SKM-1 (cell line): ENCODE measurements around the gene SMARCAL1.

Experiments
- DNase-seq: peaks from one replicate; lab custom pipeline; 2025; ENCODE audit not compliant: unreplicated experiment; lab: John Stamatoyannopoulos, UW

The SMARCAL1 gene

DNA sequence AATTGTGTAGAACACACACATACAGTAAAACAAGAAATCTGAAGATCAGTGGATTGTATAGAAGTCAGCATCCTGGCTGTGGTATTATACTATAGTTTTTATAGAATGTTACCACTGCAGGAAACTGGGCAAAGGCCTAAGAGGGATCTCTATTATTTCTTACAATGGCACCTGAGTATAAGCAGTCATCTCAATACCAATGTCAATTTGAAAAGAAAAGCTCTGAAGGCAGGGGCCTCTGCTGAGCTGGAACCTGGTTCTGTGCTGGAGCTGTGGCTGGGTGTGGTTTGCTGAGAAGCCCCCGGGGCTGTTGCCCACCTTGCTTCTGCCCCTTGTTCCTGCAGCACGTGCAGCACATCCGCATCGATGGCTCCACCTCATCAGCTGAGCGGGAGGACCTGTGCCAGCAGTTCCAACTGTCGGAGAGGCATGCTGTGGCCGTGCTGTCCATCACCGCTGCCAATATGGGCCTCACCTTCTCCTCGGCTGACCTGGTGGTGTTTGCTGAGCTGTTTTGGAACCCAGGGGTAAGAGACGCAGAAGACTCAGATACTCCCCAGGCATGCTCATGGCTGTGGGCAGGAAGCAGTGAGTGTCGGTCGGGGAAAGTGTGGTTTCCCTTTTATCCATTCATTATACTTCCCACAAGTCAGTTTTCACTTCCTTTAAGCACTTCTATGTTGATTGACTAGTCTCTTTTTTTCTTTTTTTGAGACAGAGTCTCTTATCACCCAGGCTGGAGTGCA is 62.8 kb downstream of the SMARCAL1 start:
- DNase-seq = peak; percentile 30

DNA sequence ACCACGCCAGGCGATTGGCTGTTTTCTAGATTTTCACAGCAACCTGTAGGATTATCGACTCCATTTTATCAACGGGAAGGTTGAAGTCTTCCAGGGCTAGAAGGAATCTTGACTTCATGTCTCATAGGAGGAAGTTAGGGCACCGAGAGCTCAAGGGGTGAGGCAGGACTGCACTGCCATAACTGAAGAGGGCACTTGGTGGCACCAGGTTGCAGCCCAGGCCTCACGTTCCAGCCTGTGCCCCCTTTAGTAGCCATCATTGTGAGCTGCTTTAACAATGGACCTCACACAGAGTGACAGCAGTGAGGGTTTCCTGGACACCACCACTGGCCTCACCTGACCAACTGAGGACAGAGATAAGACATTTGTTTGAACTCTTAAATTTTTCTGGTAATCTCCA is 63.5 kb downstream of the SMARCAL1 start:
- DNase-seq = no peak

DNA sequence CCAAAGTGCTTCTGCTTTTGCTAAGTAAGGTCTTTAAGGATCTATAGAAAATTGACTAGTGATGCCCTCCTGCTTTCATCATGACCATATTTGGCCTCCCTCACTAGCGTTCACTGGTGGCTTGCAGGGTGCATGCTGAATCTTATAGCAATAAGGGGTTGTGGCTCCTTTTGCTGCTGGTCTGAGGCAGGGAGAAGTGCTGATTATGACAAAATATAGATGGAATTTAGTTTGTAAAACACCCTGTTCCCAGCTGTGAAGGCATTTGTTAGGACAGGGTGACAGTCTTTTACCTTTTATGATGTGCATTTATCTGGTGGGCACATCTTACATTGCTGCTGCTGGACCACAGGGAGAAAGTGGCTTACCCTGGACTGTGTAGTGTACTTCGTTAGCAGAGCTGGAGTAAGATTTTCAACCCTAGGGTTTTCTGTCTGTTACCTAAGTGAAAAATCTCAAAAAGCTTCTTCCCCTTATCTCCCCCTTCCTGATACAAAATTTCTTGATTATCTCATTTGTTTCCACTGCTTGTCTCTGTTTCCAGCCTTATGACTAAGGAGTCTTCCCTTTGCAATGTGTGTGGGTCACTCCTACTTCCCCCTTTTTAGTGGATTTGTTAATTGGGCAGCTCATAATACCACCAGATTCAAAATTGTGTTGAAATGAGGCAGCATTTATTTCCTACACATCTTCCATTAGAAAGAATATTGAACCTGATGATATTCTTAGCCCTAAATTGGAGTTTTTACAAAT is 65.2 kb downstream of the SMARCAL1 start:
- DNase-seq = no peak

DNA sequence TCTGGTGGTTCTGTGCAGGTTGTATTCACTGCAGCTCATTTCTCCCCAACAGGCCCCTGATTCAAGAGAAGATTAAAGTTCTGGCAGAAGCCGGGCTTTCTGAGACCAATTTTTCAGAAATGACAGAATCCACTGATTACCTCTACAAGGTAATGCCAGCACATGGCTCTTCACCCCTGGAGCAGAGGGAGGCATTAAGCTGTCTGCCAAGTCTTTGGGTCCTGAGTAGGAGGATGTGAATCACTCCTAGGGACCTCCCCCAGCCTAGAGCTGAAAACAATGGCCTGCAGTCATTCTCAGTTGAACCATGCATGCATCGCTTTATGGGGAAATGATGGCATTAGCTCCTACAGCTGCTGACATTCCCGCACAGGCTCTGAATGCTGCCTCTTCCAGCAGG is 65.9 kb downstream of the SMARCAL1 start:
- no peak for DNase-seq

DNA sequence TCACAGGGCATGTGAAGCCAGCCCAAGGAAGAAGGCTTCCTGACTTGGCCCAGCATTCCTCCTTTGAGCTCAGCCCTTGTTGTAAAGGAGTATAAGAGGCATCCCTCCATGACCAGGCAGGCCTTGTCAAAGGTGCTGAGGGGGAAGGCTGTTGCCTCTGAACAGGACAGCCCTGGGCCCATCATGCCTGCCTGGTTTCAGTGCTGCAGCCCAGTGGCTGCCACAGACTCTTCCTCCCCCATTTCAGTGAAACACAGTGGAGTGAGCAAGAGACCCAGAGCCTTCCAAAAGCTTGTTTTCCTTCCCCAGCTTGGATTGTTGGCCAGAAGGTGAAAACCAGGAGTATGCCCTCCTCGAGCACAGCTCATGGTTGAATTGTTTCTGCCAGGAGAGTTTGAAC is 66.5 kb downstream of the SMARCAL1 start:
- DNase-seq = no peak

DNA sequence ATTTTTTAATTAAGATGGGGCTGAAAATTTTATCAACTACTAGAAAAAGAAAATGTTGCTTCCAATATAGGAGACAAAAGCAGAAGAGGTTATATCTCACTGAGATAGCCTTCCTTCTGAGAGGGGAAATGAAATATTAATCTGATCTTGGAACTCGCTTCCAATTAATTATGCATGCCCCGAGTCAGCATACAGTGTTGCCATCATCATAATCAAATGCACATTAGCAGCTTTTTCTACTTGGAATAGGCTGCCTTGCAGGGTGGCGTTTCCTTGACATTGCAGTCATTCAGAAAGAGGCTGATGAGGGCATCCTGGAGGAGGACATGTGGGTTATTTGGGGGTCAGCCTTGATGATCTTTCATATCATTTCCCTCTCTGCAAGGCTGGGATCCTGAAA is 67.9 kb downstream of the SMARCAL1 start:
- DNase-seq = no peak

DNA sequence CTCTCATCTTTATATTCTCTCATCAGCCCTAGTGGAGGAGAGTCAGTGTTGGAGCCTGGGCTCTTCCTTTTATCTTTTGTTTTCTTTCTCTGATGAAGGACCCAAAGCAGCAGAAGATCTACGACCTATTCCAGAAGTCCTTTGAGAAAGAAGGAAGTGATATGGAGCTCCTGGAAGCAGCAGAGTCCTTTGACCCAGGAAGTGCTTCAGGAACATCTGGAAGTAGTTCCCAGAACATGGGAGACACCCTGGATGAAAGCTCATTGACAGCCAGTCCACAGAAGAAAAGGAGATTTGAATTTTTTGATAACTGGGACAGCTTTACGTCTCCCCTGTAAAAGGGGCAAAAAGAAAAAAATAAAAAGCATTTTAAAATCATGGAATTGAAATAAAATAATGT is 70.4 kb downstream of the SMARCAL1 start:
- DNase-seq = no peak

DNA sequence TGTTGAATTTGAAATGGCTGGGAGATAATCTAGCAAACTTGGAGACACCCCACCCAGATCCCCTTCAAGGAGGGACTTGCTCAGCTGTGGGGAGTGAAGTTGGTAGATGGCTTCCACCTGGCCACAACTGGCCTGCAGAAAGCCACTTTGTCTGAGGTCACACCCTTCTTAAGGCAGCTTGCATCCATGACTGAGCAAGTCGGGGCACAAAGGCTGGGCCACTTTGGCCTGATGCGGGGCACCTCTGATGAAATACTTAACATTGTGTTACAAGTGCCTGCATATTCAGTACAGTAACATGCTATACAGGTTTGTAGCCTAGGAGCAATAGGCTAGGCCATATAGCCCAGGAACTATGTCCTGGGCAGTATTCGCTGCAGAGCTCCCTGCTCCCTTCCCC is 73.0 kb downstream of the SMARCAL1 start:
- DNase-seq = no peak

DNA sequence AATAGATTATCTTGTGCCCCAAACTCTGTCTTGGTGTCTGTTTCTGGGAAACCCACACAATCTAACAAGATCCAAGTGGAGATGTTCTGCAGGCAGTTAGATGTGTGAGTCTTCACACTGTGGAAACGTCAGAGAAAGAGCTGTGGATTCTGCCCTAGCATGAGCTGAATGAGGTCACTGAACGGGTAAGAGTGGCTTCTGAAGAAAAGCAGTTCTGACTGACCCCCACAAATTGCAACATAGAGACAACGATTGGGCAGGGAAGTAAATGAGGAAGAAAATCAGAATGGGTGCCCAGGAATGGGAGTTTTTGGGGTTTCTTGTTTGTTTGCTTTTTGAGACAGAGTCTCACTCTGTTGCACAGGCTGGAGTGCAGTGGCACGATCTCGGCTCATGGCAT is 73.5 kb downstream of the SMARCAL1 start:
- peak; percentile 87 for DNase-seq

DNA sequence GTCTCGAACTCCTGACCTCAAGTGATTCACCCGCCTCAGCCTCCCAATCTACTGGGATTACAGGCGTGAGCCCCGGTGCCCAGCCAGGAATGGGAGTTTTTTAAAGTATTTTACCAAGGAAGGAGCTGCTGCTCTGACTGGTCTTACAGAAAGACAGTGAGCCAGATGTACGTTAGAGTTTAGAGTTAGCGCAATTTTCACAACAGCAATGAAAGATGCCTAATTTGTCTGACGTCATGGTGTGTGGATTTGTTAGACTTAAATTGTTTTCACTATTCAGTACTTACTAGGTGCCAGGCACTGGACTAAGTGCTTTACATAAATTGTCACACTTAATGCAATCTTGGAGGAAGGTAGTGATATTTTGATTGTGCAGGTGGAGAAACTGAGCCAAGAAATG is 74.0 kb downstream of the SMARCAL1 start:
- DNase-seq = no peak

DNA sequence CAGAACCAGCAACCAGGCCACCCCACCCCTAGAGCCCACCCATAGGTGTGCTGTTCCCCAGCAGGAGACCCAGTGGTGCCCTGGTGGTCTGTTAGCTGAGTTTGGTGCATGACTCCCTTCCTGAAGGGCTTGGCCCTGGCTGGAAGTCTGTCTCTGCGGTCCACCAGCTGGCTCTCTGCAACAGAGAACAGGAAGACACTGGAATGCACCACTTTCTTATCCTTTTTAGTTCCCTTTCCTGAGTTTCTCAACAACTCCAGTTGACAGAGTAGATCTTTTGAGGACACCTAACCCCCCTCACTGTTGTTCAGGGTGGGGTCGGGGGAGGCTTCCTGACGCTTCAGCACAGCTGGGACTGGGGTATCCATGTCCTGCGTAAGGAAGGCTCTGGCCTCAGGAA is 74.4 kb downstream of the SMARCAL1 start:
- peak; percentile 39 for DNase-seq

DNA sequence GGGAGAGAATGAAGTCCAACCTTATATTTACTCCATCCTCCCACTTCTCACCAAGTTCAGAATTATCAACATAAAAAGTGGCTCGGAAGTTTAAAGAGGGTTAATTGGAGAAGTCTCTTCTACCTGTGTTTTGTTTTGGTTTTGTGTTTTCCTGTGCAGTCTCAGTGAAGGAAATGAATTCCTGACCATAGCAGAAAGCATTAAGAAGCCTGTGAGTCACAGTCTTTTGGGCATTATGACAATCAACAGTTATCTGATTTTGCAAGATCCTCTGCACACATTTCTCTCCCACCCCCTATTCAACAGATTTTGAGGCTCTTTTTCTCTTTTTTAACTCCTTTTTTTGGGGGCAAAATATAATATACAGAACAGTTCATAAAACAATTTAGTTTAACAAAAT is 77.8 kb downstream of the SMARCAL1 start:
- DNase-seq = no peak

DNA sequence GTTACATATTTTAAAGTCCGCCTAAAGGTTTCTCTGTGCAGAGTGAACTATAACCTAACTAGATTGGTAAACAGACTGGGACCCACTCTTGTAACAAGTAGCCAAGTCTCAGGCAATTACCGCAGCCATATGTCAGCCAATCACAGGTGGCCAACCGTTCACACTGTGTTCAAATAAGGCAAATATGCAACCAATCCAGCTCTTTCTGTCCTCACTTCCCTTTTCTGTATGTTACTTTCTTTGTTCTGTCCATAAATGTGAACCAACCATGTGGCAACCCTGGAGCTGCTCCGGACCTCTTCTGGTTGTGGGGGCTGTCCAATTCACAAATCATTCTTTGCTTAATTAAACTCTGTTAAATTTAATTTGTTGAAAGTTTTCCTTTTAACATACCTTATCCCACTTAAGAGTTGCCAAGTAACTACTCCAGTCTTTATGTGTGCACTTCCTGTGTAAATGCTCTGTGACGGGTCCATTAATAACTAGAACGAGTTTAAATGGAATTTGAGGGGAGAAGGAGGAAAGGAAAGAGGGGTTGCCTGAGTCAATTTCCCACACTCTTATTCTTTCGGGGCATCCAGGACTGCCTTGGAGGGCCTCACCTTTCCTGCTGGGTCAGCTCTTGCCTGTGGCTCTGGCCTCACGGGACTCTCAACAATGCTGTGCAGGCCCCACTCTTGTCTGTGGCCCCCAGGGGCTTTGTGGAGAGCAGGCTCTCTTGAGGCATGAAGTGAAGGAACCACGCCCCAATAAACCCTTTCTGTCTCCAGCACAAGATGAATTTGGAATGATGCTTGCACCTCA is 79.7 kb downstream of the SMARCAL1 start:
- no peak for DNase-seq

DNA sequence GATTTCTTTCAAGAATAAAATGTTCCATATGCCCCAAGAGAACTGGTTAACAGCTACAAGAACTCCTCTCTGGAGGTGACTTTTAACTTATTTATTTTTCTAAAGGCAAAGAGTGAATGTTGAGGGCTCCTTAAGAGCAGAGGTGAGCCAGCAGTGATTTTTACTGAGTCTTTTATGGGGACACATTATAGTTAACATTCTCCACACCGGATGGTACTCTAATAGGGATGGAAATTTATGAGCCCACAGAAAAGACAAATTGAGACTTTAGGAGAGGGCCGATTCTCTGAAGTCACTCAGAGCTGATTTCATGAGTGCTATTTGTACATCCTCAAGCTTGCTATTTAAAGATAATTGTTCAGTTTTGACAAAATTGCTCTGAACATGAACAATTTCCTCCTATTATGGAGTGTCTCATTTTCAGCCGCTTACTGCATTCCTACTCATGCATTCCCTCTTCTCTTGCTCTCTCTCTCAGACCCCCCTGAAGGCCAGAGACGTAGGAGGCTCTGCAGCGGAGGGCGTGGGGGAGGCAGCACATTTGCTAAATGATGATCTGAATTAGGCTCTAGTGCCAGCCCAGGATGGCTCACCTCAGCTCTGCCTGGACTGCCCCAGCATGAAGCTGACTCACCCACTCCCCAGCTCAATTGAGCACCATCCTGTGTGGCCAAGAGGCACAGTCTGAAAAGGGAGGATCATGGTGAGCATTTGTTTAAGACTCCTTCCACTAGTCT is 80.5 kb downstream of the SMARCAL1 start:
- DNase-seq = no peak

DNA sequence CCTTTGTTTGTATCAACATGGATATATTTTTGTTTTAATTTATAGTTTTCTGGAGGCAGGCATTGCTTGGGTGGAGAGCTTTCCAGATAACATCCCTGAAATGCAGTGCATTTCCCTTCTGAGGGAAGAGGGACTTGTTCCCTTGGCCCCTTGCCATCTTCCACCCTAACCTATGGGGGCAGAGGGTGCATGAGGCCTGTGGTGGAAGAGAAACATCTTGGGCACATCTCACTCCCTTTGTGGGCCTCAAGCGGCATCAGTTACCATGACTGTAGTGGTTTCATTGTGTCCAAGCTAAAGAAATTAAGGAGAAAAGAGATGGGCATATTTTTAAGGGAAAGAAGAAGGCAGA is 81.0 kb downstream of the SMARCAL1 start:
- no peak for DNase-seq

DNA sequence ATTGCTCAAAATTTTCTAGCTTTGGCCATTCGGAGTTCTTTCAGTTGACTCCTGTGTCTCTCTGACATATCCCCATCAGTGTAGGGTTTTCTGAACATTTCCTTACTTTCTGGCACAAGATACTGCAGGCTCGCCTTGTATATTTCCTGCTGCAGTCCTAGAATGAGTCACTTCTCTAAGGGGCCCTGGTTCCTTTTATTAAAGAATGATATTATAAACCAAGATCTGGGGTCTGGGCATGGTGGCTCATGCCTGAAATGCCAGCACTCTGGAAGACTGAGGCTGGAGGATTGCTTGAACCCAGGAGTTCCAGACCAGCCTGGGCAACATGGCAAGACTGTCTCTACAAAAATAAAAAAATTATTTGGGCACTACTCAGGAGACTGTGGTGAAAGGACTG is 83.4 kb downstream of the SMARCAL1 start:
- DNase-seq = no peak

DNA sequence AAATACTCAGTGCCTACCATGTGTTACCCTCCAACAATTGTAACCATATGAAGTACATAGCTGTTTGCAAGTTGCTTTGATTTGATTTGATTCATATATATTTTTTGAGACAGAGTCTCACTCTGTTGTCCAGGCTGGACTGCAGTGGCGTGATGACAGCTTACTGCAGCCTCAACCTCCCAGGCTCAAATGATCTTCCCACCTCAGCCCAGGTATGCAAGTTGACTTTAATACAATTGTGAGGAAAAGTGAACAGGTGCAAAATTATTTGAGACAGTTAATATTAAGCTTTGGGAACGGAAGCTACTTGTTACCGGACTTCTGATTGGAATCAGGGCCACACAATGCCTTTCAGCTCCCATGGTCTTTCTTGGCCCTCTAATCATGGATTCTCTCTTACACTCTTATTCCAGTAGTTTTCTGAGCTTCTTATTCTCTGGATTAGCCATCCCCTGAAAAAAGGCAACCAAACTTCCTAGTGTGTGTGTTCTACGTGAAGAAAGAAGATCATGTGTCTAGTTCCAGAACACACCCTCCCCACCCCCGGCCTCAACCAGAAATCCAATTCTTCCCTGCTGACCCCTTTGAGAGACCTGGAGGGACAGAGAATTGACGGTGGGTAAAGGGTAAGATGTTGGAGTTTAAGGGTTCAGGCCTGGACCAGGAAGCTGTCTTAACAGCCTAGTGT is 85.2 kb downstream of the SMARCAL1 start:
- DNase-seq = no peak

DNA sequence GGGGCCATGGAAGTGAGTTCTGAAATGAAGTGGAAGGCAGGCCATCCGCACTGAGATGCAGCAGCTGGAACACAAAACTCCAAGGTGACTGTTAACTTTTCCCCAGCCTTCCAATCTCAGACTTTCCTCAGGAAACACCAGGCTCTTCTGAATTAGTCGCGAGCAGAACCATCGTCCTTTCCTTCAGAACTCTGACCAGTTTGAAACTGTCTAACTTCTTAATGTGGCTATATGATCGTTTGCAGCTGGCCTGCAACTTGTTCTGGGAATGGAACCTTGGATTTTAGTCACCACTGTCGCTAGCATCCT is 85.7 kb downstream of the SMARCAL1 start:
- DNase-seq = no peak

DNA sequence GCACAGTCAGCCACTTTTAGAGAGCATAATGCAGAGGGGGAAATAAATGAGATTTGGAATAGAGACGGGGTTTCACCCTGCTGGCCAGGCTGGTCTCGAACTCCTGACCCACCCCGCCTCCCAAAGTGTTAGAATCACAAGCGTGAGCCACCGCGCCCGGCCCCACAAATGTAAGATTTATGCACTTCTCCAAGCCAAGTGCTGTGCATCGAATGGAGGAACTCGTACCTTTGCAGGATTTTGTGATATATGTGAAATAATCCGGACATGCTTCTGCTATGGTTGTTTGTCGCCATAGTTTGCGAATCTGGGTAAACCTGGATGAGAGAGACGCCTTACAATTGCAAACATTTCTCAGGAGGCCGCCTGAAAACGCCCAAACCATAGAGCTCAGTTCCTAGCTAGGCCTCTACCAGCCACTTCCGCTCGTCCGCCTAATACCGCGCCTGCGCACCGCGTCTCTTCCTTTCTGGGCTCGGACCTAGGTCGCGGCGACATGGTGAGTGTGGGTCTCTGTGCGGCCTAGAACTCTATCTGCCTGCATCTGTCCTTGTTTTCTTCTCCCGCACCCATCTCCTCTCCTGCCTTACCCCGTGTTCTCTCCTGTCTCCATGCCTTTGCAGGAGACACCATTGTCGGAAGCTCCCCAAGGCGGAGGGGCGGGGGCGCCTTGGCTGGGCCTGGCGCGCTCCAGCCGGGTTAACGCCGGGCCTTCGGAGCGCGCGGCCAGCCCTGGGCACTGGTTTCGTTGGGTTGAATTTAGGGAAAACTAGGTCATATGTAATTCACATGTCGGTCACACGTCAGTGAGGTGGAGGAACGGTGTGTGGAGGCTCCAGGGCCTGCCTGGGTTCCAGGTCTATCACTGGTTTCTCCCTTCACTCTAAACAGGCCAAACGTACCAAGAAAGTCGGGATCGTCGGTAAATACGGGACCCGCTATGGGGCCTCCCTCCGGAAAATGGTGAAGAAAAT is 86.4 kb downstream of the SMARCAL1 start, which contains the start of gene RPL37A:
TSS of gene RPL37A (plus strand) at position 466 of the 974 bp plus-strand sequence. CDS start at position 497, 31 bp downstream.
- DNase-seq = peak; percentile 95
